NCI-H510A treated with DMSO at 0.1 percent for 48 hours (cell line): Measurements from ENCODE around the gene HOXD11.
A peak's percentile ranks its signal among the peaks of the same experiment; 100 is the strongest.

Source experiments
- DNase-seq: peaks from one replicate; lab custom pipeline; 2025; lab: John Stamatoyannopoulos, UW

Gene HOXD11

DNA sequence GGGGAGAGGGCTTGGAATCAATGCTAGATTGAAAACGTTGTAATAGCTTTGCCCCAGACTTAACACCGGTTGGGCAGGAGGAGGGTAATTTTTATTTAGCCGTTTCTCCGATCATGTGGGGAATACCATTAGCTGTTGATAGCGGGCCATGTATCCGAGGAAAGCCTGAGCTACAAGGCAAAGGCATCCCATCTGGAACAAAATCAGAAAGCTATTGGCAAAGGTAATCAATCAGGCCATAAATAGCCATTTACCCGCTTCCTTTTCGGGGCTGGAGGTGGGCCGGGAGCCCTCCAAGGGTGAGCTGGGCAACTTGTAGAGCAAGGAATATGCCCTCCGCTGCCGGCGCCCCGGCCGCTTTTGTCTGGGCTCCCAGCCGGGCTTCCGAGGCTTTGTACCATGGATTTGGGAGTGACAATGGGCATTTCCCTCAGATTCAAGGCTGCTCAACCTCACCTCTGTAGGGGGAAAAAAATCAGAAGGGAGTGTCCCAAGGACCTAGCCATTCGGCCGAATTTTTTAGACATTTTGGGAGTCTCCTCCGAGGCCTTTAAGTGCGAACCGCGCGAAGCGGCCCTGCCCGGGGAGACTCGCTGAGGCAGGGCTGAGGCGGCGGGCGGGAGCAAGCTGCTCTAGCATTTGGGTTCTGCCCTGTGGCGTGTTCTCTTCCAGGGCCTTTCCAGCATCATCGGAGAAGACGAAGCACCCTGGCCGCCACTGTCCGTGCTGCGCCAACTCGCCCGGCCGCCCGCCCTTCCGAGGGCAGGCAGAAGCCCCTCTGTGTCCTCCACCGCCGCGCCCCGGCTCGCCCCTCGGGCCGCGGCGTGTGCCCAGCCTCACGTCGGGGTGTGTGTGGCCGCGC lies 14.3 kb downstream of the HOXD11 start:
- no peak for DNase-seq

DNA sequence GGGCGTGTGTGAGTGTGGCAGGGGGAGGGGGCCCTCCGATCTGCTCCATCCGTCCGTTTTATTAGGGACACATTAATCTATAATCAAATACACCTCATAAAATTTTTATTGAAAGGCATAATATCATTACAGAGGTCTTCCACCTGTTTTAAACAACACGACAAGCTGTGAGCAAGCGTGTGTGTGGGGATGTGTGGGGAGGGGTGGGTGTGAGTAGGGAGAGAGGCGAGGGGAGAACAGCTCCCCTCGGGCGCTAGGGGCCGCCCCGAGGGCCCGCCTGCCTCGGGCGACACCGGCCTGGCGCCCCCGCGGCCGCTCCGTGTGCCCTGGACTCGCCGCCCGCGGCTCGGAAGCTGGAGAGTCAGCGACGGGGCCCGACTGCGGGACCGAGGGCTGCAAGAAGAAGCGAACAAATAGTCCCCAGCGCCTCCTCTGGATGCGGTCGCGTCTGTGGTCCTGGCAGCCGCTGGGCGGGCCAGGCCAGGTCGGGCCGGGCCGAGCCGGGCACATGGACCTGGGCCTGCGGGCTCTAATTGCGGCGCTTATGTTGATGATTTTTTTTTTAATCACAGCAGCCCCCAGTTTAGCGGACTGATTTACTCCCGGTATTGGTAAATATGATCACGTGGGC lies 15.1 kb downstream of the HOXD11 start:
- DNase-seq = no peak

DNA sequence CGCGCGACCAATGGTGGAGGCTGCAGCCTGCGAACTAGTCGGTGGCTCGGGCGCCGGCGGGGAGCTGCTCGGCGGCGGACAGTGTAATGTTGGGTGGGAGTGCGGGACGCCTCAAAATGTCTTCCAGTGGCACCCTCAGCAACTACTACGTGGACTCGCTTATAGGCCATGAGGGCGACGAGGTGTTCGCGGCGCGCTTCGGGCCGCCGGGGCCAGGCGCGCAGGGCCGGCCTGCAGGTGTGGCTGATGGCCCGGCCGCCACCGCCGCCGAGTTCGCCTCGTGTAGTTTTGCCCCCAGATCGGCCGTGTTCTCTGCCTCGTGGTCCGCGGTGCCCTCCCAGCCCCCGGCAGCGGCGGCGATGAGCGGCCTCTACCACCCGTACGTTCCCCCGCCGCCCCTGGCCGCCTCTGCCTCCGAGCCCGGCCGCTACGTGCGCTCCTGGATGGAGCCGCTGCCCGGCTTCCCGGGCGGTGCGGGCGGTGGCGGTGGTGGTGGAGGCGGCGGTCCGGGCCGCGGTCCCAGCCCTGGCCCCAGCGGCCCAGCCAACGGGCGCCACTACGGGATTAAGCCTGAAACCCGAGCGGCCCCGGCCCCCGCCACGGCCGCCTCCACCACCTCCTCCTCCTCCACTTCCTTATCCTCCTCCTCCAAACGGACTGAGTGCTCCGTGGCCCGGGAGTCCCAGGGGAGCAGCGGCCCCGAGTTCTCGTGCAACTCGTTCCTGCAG lies 15.8 kb downstream of the HOXD11 start, which contains the start of gene HOXD9:
HOXD9 (plus strand) TSS at position 37 of the 728 bp plus-strand sequence; CDS start at position 87, 50 bp downstream.
- DNase-seq = no peak

DNA sequence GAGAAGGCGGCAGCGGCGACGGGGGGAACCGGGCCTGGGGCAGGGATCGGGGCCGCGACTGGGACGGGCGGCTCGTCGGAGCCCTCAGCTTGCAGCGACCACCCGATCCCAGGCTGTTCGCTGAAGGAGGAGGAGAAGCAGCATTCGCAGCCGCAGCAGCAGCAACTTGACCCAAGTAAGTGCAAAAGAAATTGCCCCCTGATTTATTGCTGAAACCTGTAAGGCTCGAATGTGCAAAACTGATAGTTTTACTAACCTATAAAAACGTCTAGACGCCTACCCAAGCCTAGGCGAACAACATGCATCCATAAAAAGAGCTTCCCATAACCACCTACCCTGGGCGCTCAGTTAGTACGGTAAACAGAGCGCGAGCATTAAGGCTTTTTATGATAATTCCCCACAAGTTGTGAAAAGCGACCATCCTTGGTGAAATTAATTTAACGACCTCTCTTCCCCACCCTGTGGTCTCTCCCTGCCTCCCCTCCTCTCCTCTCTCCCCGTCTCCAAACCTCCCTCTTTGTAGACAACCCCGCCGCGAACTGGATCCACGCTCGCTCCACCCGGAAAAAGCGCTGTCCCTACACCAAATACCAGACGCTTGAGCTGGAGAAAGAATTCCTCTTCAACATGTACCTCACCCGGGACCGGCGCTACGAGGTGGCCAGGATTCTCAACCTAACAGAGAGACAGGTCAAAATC lies 16.5 kb downstream of the HOXD11 start:
- no peak for DNase-seq

DNA sequence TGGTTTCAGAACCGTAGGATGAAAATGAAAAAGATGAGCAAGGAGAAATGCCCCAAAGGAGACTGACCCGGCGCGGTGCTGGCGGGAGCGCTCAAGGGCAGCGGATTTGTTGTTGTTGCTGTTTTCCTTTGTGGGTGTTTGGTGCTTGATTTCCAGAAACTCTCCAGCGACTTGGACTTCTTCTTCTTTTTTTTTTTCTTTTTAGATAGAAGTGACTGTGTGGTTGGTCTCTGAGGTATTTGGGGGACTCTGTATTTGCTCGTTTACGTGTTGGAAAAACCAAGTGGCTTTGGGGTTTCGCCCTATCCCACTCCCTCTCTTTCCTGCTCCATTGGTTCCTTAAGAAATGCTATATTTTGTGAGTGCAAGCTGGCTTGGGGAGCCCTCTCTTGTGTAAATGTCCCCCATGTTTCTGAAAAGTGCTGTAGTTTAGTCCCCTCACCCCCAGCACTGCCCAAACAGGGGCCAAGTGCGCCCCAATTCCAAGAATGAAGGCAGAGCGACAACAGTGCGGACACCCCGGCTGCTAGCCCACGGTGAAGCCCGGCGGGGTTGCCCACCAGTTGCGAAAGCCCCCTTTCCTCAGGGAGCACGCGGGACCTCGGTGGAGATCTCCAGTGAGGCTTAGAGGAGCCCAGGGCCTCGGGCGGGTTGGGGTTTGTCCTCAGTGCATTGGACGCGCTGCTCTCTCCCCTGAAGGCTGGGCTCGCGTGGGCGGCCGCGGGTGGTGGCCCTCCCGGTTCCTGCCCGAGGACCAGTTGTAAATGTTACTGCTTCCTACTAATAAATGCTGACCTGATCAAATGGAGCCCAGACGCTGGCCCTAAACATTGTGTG lies 17.2 kb downstream of the HOXD11 start:
- DNase-seq = no peak

DNA sequence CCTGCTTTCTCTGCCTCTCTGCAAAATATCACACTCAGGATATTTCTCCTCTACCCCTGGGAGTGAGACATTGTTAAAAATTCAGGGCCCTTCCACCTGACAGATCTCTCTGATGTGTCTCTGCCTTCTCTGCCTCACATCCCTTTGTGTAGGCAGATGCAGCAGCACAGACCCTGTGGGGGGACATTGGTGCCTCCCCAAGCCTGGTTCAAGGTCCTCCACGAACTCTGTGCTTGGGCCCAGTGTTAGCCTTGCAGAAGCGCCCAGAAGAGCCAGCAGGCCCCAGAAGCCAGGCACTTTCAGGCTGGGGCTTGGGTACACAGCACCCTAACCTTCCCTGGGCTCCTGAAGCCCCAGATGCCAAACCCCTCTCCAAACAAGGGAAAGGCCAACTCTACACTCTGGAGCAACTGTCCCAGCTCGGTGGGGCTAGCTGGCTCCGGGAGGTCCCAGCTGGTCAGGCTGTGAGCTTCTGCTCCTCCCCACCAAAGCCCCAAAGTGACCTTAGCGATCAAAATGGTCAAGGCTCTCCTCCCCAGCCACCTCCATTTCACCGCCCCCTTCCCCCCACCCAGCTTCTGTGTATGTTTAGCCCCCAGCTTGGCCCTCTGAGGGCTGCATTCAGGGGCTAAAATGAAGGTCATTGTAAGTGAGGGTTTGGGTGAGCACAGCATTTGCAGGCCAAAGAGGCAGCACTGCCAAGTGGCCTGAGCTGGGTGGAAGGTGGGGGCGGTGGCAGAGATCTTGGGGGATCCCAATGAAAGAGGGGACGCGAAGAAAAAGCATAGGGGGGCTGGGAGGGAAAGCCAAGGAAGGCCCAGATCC lies 18.1 kb downstream of the HOXD11 start:
- DNase-seq = no peak

DNA sequence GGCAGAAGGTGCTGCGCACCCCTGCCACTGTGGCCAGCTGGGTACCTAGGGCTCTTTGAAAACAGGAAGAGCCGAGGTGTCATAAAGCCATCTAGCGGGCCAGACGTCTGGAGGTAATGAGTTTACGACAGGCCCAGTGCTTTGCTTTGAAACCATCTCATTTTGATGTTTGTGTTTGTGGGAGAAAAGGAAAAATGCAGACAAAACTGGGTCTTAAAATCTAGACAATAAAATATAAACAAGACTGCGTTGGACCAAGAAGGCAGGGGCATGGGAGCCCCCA lies 18.6 kb downstream of the HOXD11 start:
- no peak for DNase-seq

DNA sequence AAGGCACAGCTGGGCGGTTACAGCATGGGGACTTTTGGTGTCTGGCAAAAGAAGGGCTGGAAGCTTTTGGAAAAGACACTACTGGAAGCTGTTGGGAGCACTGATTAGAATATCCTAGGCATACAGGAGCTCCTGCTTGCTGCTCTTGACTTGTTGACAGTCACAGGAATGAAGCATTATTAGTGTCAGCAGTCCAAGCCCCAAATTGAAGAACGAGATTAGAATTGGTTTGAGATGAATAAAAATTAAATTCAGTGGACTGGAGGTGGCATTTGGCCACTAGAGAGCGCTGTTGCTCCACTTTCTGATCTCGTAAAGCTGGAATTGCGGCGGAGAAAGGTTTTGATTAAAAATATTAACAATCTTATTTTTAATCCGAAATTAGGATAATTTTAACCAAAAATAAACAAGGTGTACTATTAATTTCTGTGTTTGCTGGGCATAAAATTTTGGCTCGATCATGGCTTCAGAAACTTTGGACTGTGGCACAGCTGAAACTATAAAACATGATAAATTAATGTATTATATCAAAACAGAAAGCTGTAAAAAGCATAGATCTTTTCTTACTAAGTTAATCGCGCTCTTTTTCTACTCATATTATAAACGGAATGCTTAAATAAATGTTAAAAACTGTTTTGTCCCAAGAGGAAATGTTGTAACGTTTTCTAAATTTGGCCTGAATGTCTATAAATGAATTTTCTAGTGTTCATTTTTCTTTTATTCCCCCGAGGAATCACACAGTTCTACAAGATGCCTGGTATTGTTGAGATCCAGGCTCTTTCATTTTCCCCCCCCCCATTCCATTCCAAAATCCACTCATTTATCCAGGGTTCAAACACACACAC lies 20.1 kb downstream of the HOXD11 start:
- peak; percentile 61 for DNase-seq

DNA sequence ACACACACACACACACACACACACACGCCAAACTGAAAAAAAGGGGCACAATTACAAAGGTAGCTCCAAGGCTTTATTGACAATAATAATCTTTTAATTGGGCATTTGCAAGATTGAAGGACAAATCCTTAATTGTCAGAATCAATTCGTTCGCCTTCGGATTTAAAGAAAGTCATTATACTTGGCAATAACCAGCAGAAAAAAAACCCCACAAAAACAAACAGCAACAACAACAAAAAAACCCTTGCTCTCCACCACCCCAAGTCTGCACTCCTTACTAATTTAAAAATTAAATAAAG lies 20.6 kb downstream of the HOXD11 start:
- DNase-seq = no peak

DNA sequence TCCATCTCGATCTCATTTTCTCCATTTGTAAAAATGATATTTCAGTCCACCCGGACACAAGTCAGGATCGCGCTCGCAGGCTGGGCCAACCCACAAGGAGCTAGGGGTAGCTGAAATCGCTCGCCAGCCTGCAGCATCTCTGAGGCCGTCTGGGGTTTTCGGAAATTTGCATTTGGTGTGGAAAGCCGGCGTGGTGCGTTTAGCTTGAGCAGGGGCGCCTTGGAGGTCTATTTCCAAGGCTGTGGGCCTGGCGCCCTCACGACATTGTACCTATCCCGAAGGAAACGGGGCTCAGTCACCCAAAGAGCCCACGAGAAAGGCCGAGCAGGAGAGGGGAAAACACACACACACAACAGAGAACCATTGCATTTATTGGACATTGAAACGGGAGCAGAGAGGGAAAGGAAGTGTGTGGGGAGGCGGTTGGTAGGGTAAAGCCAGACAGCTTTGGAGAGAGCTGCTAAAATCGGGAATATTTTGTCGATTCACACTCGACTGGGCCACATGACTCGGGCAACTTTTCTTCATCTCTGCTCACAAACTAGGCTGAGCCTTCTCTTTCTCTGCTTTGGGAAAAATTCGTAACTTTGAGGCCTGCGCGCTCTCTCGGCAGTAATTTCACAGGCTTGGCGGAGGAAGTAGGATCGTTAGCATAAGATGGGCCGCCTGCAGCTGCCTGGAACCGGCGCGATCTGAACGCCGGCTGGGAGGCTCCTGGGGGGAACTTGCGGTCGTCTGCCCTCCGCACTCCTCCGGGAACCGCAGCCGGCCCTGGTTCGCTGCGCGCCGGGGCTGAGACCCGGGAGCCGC lies 21.3 kb downstream of the HOXD11 start:
- DNase-seq = no peak

DNA sequence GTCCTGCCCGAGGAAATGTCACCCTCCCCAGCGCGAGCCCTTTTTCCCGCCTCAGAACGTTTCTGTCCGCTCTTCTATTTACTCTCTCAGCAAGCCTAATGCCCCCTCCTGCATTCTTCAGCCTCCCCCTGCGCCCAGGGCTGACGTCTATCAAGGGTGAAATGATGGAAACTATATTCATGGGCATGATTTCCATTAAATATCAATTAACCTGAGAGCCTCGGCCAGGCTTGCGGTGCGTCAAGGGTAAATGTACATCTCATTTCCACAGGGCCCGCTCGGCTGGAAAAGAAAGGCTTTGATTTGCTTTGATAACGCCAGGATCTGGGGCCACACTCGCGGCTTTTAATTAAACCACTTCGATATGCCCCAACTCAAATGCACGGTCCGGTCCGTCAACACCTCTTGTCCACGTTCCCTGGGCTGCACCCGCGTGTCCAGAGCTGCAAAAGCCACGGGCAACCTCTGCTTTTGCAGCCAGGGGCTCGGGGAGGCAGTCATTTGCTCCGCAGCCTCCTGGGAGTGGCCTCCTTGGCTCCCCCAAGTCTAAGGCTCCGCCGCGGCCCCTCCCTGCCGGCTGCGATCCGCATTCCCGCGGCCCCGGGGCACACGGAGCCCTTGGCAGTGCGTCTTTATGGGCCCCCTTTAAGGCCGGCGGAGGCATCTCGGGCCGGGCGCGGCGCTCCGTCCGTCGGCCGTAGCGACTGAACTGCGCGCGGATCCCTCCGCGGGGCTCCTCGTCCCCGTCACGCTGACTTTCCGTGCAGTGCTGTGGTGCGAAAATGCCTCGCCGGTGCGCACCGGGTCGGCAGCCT lies 22.1 kb downstream of the HOXD11 start, which contains the start of gene HOXD8:
HOXD8 (plus strand) TSS at position 724 of the 815 bp plus-strand sequence. CDS start 662 bp downstream, outside the sequence.
- no peak for DNase-seq

DNA sequence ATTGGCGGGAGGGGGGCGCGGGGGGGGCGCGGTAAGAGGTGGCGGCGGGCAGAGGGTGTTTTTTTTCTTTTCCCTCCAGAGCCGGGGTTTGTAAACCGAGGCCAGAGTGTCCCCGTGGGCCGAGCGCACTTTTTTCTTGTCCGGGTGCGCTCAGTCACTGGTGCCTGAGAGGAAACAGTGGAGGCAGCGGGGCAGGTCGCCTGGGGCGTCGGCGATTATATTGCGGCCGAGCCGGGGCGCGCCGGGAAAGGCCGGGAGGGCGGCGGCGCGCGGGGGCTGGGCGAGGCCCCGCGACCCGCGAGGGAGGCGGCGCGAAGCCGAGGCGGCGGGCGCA lies 22.7 kb downstream of the HOXD11 start:
- no peak for DNase-seq

DNA sequence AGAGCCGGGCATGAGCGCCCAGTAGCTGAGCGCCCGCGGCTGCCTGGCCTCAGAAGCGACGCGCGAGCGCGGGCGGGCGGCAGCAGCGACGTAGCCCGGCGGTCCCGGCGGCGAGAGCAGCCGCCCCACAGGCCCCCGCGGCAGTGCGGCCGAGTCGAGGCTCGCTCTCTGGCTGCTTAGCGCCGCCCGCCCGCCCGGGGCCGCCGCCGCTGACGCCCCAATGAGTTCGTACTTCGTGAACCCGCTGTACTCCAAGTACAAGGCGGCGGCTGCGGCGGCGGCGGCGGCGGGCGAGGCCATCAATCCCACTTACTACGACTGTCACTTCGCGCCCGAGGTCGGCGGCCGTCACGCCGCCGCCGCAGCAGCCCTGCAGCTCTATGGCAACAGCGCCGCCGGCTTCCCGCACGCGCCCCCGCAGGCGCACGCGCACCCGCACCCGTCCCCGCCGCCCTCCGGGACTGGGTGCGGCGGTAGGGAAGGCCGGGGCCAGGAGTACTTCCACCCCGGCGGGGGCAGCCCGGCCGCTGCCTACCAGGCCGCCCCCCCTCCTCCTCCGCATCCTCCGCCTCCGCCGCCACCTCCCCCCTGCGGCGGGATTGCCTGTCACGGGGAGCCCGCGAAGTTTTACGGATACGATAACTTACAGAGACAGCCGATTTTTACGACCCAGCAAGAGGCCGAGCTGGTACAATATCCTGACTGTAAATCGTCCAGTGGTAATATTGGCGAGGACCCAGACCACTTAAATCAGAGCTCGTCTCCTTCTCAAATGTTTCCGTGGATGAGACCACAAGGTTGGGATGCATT lies 23.3 kb downstream of the HOXD11 start:
- DNase-seq = no peak

DNA sequence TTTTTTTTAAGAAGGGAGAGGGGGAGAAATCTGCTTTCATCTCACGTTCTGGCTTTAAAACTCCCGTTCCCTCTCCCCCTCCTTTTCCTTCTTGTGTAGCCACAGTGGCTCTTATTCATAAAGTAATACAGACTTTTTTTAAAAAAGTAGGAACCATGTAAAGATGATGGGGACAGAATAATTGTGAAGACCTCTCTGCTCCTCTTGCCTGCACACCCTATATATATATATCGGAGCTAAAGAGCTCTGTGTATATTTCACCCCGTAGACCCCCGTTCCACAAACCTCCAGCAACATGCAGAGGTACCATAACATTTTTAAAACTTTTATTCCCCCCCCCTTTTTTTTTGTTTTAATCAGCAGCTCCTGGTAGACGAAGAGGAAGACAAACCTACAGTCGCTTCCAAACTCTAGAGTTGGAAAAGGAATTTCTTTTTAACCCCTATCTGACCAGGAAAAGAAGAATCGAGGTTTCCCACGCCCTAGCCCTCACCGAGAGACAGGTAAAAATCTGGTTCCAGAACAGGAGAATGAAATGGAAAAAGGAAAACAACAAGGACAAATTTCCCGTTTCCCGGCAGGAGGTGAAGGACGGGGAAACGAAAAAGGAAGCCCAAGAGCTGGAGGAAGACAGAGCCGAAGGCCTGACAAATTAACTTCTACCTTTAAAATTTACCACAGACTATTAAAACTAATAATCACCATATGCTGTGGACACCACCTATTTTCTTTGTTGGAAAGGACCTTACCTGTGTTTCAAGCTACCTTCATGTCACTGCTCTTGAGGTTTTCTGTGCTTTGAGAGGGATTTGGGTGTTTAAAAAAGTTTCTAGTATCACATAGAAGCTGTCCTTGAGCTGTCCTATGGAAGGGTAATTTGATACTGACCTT lies 24.1 kb downstream of the HOXD11 start:
- DNase-seq = no peak

DNA sequence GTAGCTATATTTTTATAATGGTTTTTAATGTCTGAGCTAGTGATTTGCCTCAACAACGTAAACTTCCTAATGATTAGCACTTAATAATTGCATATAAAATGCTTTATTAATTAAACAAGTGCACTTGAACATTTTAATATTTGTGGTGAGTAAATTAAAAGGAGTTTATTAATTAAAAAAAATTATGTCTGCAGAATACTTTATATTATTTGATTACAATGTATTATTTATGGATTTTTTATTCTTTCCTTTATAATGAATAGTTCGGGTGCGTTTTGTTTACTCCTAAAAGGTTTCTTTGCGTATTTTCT lies 24.7 kb downstream of the HOXD11 start:
- DNase-seq = no peak
